Activated T-cell treated with anti-CD3 and anti-CD28 coated beads for 1 hour (primary cell): ENCODE measurements around the gene CEBPZOS.

Experiments
- DNase-seq: peaks from one replicate; pipeline ENCODE4 v3.0.0-alpha.2; 2020; ENCODE audit warnings: low read depth

The CEBPZOS gene

DNA sequence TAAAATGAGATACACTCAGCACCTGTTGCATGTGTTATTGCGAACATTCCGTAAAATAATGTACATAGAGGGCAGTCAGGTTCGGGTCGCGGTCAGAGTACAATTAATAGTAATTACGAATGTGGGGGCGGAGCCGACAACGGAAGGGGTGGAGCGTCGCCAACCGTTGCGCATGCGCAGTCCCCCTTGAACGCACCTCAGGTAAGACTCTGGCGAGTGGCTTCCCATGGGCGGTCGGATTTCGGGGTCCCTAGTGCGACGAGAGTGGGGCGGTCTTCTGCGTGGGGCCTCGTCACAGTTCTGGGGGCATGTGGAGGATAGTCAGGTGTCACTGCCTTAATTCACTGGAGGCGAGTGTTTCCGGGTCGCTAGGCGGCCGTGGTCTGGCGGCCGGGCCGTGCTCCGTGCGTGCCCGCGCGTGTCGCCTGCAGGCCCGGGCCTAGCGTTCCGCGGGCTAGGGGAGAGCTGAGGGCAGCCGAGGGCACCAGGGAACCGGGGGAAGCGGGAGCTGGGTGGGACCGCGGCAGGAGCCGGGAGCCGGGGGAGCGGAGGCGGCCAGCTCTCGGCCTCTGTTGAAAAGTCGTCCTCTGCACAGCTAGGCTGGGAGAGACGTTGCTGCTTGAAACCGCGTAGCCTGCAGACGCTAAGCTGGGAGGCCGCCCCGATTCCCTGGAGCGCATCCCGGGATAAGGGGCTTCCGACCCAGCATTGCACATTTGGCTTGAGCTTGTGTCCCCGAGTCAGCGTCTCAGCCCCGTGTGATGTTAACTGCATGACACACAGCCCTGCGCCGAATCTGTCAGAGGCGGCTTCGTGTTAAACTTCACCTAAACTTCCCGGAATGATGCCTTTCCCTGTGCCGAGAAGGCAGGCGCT is at the start of gene CEBPZOS:
CEBPZOS (plus strand) TSS at position 177 of the 876 bp plus-strand sequence. CDS start 3,209 bp downstream, outside the sequence.
- DNase-seq: peak; percentile 91

DNA sequence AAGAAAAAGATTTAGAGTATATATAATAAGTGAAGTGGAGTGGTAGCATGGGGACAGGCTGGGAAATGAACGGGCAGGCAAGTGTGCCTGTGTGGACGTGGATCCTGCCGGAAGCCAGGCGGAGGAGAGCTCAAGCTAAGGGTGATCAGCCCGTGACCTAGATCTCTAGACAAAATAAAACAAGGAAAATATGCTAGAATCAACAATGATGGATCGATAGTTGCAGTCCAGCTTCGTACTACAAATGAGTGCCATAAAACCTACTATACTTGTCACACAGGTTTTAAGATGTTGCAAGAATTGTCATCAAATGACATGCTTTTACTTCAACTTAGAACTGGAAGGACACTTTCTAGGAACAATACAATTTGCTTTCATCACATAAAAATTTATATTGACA is 48.0 kb upstream of the CEBPZOS start:
- no peak for DNase-seq

DNA sequence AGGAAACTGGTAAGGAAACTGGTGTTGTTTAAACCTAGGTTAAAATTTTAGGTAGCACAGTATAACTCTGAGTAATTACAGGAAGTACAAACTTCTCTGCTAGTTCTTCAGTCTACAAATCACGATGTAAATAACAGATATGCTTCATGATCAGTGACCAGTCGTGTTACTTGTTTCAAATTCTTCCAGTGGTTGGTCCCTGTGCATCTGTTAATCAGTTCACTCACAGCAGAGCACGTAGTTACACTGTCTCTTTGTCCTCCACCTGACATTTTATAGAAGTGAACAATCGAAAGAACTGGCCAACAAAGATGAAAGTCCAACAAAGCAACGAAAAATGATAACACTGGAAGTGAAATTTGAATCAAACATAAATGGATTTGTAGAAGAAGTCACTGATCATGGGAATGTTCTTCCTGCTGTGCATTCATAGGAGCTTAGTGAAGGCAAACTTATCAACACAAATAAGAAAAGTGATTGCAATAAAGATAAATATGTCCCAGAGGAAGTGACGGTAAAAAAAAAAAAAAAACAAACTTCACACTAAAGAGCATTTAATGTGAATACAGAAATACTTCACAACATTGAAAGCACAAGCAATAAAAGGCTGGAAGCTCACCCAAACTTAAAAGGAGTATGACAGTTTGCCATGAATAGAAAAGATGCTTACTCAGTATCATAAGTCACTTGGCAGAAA is 46.5 kb upstream of the CEBPZOS start:
- DNase-seq: no peak

DNA sequence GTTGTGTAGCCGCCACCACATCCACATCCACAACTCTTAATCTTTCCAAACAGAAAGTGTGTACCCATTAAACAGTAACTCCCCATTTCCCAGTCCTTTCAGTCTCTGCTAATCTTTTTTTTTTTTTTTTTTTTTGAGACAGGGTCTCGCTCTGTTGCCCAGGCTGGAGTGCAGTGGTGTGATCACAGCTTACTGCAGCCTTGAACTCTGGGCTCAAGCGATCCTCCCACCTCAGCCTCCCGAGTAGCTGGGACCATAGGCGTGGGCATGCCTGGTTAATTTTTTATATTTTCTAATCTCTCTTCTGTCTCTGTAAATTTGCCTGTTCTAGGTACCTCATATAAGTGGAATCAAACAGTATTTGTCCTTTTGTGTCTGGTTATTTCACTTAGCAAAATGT is 43.1 kb upstream of the CEBPZOS start:
- no peak for DNase-seq

DNA sequence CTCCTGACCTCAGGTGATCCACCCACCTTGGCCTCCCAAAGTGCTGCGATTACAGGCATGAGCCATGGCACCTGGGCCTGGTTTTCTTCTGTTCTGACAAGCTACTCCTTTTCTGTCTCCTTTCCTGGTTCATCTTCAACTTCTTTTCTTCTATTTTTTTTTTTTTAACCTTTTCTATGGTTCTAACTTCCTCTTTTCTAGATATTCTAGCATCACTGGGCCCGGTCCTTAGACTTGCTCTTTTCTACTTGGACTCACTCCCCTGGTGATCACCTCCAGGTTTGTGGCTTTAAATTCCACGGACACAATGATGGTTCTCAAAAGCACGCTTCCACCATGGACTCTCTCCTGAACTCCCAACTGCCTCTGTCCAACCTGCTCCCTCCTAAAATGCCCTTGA is 41.5 kb upstream of the CEBPZOS start:
- no peak for DNase-seq

DNA sequence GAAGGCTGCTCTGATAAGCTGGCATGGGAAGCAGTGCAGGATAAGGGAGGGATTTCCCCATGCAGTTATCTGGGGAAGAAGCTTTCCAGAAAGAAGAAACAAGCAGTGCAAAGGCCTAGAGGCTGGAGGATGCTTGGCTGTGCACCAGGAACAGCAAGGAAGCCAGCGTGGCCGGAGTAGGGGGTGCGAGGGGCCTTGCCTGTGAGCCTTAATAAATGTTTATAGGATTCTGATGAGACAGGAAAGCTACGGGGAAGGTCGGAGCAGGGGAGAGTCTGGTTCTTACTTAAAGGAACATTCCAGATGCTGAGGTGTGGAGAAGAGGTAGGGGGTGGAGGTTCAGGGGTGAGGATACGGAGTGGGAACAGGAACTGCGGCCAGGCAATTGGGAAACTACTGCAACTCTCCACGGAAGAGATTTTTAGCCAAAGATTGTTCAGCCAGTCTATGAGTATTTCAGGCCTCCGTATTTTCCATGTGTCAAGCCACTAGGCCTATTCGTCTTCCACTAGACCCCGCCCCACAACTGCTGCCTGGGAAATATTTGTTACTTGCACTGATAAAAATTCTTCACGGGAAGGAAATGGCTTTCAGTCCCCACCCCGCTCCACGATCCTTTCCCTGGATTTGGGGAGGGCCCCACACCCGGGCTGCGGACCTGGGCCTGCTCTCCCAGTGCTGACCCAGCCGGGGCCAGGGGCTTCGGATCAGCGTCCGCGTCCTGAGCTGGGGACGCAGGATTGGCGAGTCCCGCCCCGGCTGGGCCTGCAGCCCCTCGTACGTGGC is 40.0 kb upstream of the CEBPZOS start:
- peak; percentile 35 for DNase-seq

DNA sequence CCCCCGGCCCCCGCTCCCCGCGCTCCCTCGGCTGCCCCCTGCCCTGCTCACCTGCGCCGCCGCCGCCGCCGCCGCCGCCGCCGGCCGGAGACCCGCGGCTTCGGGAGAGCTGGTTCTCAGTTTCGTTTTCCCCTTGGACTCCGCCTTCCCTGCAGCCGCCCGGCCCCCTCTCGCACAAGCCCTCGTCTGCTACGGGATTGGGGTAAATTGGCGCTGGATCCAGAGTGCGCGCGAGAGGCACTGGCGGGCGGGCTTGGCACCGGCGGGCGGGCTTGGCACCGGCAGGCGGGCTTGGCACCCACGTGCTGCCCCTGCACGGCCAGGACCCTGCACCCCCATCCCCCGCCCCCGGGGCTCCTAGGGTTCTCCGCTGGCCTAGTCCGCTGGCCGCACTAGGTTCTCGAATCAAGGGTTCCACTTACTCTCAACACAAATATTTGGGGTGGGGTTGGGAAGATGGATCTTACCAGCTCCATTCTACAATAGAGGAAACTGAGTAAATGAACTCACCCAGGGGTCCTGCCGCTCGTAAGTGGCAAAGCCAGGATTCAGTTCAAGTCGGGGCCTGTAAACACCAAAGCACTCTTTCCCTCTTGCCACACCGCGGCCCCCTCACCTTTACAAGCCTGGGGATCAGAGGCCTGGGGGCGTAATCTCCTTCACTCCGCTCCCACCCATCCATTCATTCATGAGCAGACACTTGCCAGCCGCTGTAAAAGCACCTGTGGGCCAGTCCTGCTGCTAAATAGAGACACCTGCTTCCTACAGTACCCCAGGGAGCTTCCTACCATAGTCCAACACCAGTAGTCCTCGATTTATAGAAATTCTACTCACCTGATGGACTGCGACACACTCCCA is 39.2 kb upstream of the CEBPZOS start, which contains the start of gene EIF2AK2:
EIF2AK2 (minus strand) TSS at position 124 of the 858 bp plus-strand sequence. CDS start 9,174 bp downstream, outside the sequence.
- DNase-seq: peak; percentile 76

DNA sequence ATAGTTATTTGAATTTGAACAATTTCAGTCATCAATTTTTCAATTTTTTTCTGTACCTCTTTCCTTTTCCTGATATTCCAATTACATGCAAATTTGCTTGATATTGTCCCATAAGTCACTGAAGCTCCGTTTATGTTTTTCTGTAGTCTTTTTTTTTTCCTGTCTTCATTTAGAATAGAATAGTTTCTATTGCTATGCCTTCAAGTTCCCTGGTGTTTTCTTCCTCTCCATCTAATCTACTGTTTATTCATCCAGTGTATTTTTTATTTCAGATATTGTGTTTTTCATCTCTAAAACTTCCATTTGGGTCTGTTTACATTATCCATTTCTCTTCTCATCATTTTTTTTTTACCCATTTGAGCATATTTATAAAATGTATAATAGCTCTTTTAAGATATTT is 31.5 kb upstream of the CEBPZOS start:
- DNase-seq: no peak

DNA sequence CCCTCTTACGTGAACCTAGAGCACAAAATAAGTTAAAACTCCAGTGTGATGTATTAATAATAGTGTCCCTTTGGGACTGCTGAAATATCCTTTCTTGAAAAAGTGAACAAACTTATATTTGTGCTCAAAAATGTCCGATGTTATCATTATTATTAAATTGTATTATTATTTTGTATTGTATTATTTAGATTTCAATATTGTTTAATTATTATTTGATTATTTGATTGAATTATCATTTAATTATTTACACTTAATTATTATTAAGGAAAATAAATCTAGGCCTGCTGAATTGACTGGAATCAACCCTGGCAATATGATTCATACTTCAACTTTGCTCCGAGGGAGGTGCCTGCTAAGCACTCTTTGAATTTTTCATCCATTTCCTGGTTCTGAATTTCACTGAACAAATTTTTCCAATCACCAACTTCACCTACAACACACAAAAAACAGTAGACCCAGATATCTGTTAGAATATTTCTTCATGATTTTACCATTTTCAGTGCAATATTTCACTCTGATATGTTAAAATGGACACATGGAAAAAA is 28.6 kb upstream of the CEBPZOS start:
- DNase-seq: no peak

DNA sequence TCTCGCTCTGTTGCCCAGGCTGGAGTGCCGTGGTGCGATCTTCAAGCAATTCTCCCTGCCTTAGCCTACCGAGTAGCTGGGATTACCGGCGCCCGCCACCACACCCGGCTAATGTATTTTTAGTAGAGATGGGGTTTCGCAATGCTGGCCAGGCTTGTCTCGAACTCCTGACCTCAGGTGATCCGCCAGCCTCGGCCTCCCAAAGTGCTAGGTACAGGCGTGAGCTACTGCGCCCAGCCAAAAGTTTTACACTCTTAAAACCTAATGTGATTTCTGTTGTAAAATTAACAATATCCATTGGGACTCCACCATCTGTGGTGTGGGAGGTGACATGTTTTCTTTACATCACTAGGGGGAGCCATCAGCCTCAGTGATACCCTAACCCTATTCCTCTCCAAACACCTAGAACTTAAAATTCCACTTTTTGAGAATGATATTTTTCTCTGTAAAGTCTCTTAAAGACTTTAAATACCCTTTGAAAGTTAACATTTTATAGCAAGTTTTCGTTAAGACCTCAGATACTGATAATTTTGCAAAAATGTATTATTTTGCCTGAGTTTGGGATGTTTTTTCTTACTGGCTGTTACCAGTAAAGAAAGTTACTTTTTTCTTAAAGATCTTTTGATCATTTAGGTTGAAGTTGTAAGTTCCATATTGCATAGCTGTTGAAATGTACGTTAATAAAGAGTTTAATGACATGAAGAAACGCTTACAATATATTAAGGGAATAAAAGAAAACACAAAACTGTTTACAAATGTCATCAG is 27.9 kb upstream of the CEBPZOS start:
- no peak for DNase-seq

DNA sequence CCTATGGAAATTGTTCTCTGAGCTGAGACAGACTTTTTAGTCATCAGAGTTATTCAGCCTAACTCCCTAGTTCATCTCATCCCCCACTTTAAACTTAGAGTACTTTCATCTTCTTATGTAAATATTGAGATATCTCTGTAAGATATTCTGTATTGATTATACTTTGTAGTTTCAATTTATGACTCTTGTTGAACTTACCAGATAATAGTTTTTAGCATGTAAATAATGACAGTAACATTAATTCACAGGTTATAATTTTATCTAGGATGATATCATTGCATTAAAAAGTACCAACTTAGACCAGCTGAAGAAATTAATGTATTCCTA is 24.7 kb upstream of the CEBPZOS start:
- DNase-seq: no peak

DNA sequence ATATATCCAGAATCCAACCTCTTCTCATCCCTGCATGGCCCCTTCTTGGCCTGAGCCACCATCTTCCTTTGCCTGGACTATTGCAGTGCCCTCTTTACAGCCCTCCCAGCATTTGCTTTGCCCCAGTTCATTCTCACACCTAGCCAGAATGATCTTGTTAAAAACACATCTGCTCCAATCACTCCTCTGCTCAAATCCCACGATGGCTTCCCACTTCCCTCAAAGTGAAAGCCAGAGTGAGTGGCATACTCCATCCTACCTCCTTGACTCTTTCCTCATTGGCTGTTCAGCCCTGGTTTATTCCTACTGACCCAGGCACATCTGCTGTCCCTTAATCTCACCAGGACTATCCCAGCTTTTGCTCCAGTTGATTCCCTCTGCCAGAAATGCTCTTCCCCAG is 22.6 kb upstream of the CEBPZOS start:
- DNase-seq: no peak

DNA sequence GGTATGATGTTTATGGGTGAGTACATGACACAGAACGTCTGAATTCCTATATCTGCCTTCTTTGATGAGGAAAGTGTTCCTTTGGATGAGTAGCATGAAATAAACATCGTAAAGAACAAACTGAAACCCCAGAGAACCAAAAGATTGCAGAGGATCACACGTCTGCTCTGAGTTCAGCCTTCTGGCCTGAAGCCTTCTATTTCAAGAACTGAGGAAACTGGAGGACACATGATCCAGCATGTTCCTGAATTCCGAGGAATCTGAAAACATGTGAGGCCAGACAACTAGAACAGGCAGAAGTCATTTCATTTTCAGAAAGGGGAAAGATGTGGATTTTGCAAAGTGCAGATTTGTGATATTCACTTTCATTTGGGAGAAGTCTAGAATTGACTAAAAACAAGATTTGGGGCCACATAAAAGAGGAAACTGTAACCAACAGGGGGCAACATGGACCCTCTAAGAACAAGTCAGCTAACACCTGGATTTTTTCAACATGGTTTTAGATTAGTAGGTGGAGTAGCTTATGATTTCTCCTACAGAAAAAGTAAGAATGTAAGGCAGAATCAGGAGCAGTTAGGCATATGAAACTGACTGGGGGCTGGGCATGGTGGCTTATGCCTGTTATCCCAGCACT is 16.2 kb upstream of the CEBPZOS start:
- DNase-seq: no peak

DNA sequence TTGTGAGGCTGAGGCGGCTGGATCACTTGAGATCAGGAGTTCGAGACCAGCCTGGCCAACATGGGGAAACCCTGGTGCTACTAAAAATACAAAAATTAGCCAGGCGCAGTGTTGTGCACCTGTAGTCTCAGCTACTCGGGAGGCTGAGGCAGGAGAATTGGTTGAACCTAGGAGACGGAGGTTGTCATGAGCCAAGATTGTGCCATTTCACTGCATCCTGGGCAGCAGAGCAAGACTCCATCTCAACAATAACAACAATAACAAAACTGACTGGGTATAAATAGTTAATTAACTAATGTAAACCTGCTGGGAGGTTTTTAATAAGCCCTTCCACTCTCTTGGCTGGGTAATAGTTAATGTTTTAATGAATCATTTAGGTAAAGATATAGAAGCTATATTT is 15.7 kb upstream of the CEBPZOS start:
- no peak for DNase-seq

DNA sequence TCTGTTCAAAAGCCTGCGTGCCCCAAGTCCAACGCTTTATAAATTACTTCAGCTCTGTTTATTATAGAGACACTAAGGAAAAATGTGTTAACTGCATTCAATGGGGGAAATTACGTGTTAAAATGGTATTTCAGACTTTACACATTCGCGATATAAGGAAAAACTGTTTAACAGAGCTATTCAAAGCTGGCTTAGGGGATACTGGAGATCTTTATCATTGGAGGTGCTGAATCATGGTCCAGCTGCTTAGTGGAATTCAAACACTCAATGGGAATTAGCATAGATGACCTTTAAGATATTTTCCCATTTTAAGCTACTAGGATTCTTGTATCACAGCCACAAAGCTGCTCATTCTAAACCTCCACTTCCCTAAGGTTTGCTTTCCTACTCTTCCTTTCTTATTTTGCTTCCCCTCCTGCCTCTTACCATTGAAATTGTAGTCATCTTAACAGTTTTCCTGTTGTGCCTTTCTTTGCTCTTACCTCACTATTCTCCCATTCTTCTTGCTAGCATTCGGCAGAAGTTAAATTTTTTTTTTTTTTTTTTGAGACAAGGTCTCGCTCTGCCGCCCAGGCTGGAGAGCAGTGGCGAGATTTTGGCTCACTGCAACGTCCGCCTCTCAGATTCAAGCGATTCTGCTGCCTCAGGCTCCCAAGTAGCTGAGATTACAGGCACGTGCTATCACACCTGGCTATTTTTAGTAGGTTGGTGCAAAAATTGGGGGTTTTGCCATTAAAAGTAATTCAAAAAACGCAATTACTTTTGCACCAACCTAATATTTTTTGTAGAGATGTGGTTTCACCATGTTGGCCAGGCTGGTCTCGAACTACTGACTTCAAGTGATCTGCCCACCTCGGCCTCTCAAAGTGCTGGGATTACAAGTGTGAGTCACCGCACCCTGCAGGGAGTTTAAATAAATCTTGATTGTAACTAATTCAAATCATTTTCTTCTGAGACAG is 14.3 kb upstream of the CEBPZOS start:
- no peak for DNase-seq

DNA sequence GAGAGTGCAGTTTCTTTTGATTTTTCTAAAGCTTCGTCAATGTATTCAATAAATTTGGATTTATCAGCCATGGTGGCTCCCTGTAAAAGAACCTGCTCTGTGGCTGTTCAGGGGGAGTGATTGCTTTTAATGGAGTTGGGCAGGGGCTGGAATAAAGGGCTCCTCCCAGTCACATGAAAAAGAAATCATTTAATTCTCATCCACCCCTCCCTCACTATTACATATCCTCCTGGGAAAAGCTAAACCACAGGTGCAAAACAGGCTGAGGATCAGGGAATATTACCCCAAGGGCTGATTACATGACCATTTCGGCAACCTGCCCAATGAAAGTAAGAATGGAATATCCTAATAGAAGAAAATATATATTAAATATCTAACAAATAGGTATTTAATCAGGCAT is 7.7 kb upstream of the CEBPZOS start, which contains the start of gene SULT6B1:
SULT6B1 (minus strand) TSS at position 101 of the 400 bp plus-strand sequence; CDS start at position 71, 30 bp downstream.
- DNase-seq: no peak

DNA sequence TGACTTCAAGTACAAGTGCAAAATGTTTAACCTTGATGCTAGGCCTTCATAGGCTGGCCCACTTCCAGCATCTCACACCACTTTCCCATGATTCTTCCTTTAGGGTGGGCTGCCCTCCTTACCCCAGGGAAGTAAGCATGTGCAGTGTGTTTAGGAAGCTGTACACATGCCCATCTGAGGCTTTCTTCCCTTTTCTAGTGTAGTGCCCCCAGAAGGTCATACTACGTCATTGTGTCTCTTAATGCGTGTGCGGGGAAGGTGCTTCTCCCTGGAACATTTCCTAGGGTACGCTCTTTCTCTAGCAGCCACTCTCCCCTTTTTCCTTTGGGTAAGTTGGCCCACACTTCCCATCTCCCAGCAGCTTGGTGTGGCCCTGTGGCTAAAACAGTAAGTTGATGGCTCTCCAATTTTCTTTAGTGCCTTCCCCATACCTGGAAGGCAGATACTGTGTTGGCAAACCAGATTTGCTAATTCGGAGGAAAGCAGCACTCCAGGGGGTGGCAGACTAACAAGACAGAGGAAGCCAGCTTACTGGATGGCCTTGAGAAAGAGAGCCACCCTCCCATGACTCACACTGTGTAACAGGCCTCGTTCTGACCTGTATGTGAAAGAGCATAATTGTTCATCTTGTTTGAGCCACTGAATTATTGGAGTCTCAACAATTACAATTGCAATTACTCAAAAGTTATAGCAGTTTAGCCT is 6.7 kb upstream of the CEBPZOS start:
- DNase-seq: no peak

DNA sequence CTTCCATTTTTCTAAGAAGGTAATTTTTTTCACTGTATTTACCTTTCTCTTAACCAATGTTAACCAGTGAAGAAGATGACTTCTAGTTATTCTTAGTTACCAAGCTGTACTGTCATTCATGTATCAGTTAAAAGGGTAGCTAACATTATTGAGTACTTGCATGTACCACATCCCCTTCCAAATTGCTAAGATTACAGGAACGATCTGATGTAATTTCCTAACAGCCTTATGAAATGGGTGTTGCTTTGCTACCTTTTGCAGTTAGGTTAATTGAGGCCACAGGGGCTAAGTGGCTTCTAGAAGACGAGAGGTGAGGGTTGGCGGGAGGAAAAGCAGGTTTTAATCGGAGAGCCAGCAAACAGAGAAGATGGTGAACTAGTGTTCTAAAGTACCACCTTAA is 6.0 kb upstream of the CEBPZOS start:
- DNase-seq: no peak
